ENCODE results near the gene CEPT1.

- no peak for TF ChIP-seq CTCF (IDR thresholded peaks at IDR 0.05)
- TF ChIP-seq POLR2A (IDR thresholded peaks at IDR 0.05): no peak
- no peak for TF ChIP-seq POLR2AphosphoS5 (IDR thresholded peaks at IDR 0.05; ENCODE audit: insufficient read depth in 1 of 2, low read depth in 1 of 2)
Observed at GRCh38 chr1:111195002-111195684, 55.1 kb downstream of the CEPT1 start.
